ENCODE data around the gene PLA2G4B. TPM values are rescaled to one million over a fixed set of nuclear protein-coding genes. Genes with fewer than 3 reads are reported as not detected.

PLA2G4B gene
- total RNA-seq, 1 experiment from 2014 or later = 7.8 TPM

GRCh38 chr15:41843571-41843970 is 4.9 kb downstream of the PLA2G4B start:
- no TSS peak for BruUV-seq (replicated peaks)
- Histone ChIP-seq H2AFZ (no peak overlapping the region), H3K4me1 (replicated peaks; ENCODE audit: insufficient read depth) (peaks cover 10% of the 10 kb centered on the region), H3K27me3 (ENCODE audit: insufficient read depth, low read depth) (no peaks in the 10 kb centered on the region), H3K9me3 (ENCODE audit: insufficient read depth, low read depth) (no peaks in the 10 kb centered on the region), H3K4me2 (no peak overlapping the region), H3K9me2 (ENCODE audit: insufficient read depth) (no peaks in the 10 kb centered on the region), H3K27ac (no peak overlapping the region), H3K4me3 (no peak overlapping the region), H3K36me3 (ENCODE audit: low read depth) (no peaks in the 10 kb centered on the region), H4K20me1 (ENCODE audit: insufficient read depth) (no peaks in the 10 kb centered on the region; the same call in 1 of the 2 replicates), H3F3A (ENCODE audit: insufficient read depth, low read depth) (peaks cover 4% of the 10 kb centered on the region; the same call in 1 of the 2 replicates), H3K79me2 (ENCODE audit: low read depth) (no peaks in the 10 kb centered on the region)
- intact Hi-C loops (cut with micrococcal nuclease; ENCODE audit: unreplicated experiment) = no loop called here
- CTCF ChIA-PET = no interaction called here
- no peak for DNase-seq
- POLR2A ChIA-PET (ENCODE audit: unreplicated experiment) = no interaction called here
- TF ChIP-seq EZH2 (IDR thresholded peaks at IDR 0.05; ENCODE audit: low read depth) (no peak), CTCF (conservative IDR thresholded peaks at IDR 0.05) (no peak)

GRCh38 chr15:41844814-41845213 is 6.2 kb downstream of the PLA2G4B start:
- Histone ChIP-seq H3K9me2 (ENCODE audit: insufficient read depth) (no peaks in the 10 kb centered on the region), H3K27me3 (ENCODE audit: insufficient read depth, low read depth) (no peaks in the 10 kb centered on the region), H2AFZ (no peak overlapping the region), H3F3A (ENCODE audit: insufficient read depth, low read depth) (no peaks in the 10 kb centered on the region), H4K20me1 (ENCODE audit: insufficient read depth) (no peaks in the 10 kb centered on the region), H3K4me2 (no peak overlapping the region), H3K9me3 (ENCODE audit: insufficient read depth, low read depth) (no peaks in the 10 kb centered on the region), H3K79me2 (ENCODE audit: low read depth) (no peaks in the 10 kb centered on the region), H3K36me3 (ENCODE audit: low read depth) (no peaks in the 10 kb centered on the region), H3K27ac (no peak overlapping the region), H3K4me3 (no peak overlapping the region), H3K4me1 (replicated peaks; ENCODE audit: insufficient read depth) (no peaks in the 10 kb centered on the region; the same call in 1 of the 2 replicates)
- CTCF ChIA-PET = no interaction called here
- intact Hi-C loops (cut with micrococcal nuclease; ENCODE audit: unreplicated experiment) = no loop called here
- TF ChIP-seq CTCF (conservative IDR thresholded peaks at IDR 0.05) = no peak
- no peak for TF ChIP-seq EZH2 (IDR thresholded peaks at IDR 0.05; ENCODE audit: low read depth)
- BruUV-seq (replicated peaks) = no TSS peak
- POLR2A ChIA-PET (ENCODE audit: unreplicated experiment) = no interaction called here
- DNase-seq = no peak

- no peaks in the 10 kb centered on the region for H3K27me3 ChIP-seq (ENCODE audit: insufficient read depth, low read depth)
- no TSS peak for BruUV-seq (replicated peaks)
- POLR2A ChIA-PET (ENCODE audit: unreplicated experiment) = no interaction called here
- TF ChIP-seq EZH2 (IDR thresholded peaks at IDR 0.05; ENCODE audit: low read depth) = no peak
- no peak for TF ChIP-seq CTCF (conservative IDR thresholded peaks at IDR 0.05)
- H3K4me1 ChIP-seq (replicated peaks; ENCODE audit: insufficient read depth) = no peaks in the 10 kb centered on the region
- no peaks in the 10 kb centered on the region for H3F3A ChIP-seq (ENCODE audit: insufficient read depth, low read depth)
- no peak overlapping the region for H3K4me3 ChIP-seq
- no peak overlapping the region for H3K27ac ChIP-seq
- no peaks in the 10 kb centered on the region for H3K9me2 ChIP-seq (ENCODE audit: insufficient read depth)
- H2AFZ ChIP-seq = no peak overlapping the region
- H4K20me1 ChIP-seq (ENCODE audit: insufficient read depth) = no peaks in the 10 kb centered on the region
- CTCF ChIA-PET = no interaction called here
- DNase-seq = no peak
- no peaks in the 10 kb centered on the region for H3K36me3 ChIP-seq (ENCODE audit: low read depth)
- H3K9me3 ChIP-seq (ENCODE audit: insufficient read depth, low read depth) = no peaks in the 10 kb centered on the region
- no peaks in the 10 kb centered on the region for H3K79me2 ChIP-seq (ENCODE audit: low read depth)
- intact Hi-C loops (cut with micrococcal nuclease; ENCODE audit: unreplicated experiment) = no loop called here
- no peak overlapping the region for H3K4me2 ChIP-seq
Measured at GRCh38 chr15:41847206-41847605, 8.6 kb downstream of the PLA2G4B start.

All from PC-9 (cell line).